Transverse colon (tissue), 4 donors: Measurements from ENCODE around the gene CNTF. TPM values are rescaled to one million over a fixed set of nuclear protein-coding genes. Genes with fewer than 3 reads are reported as not detected.

Experiments used
- DNase-seq: peaks from one replicate; pipeline ENCODE4 v3.0.0-alpha.2; 2019
- H3K27ac ChIP-seq, 4 donors: fragments of 200-600 bp; sonication (generic); 2 replicates each; pipeline ENCODE4 v1.5.1; 2016 to 2018; ENCODE audit warnings: inconsistent platforms in 4 of 4
- H3K27me3 ChIP-seq: fragments of 200-600 bp; sonication (generic); 2 replicates; pipeline ENCODE4 v1.5.1; 2017; ENCODE audit warnings: inconsistent platforms
- H3K36me3 ChIP-seq, 4 donors: fragments of 200-600 bp; sonication (generic); 2 replicates each; pipeline ENCODE4 v1.5.1; 2017 to 2019; ENCODE audit warnings: inconsistent platforms in 4 of 4
- H3K4me1 ChIP-seq, 4 donors: fragments of 200-600 bp; sonication (generic); 2 replicates each; pipeline ENCODE4 v1.5.1; 2017 to 2020; ENCODE audit warnings: inconsistent platforms in 4 of 4
- H3K4me3 ChIP-seq, 4 donors: fragments of 200-600 bp; sonication (generic); 1 replicate in 1 of 4; 2 replicates in 3 of 4; pipeline versions ENCODE4 v1.5.1 to v1.6.1; 2017 to 2019; ENCODE audit warnings: inconsistent platforms in 4 of 4
- H3K9me3 ChIP-seq, 2 donors: fragments of 200-600 bp; sonication (generic); 2 replicates each; pipeline ENCODE4 v1.5.1; 2017 to 2019; ENCODE audit warnings: inconsistent platforms in 2 of 2
- EP300 ChIP-seq: sonication (generic); formaldehyde crosslinking; IDR thresholded peaks from one replicate; pipeline ENCODE4 v1.6.1; 2017; ENCODE audit warnings: antibody characterized with exemption, low read depth
- POLR2A ChIP-seq: fragments of 450-650 bp; IDR thresholded peaks from one replicate; pipeline ENCODE4 v1.6.1; 2016; ENCODE audit warnings: antibody characterized with exemption, mild to moderate bottlenecking, moderate library complexity
- POLR2AphosphoS5 ChIP-seq, 3 donors: sonication (generic); formaldehyde crosslinking; IDR thresholded peaks; one replicate each; pipeline ENCODE4 v1.6.1; 2016; ENCODE audit warnings: antibody characterized with exemption in 3 of 3
- WGBS, 2 donors: methylation state at CpG; one replicate each; pipeline ENCODE4 v1.1.5; 2018; ENCODE audit warnings: low coverage in 1 of 2; 5-methylcytosine and 5-hydroxymethylcytosine counted together
- in situ Hi-C, 4 donors: fragments of 200-750 bp; cut with MboI; loops; one replicate each; pipeline versions ENCODE4 v1.15.0 to v1.15.1; 2017; ENCODE audit warnings: low sequenced_read_pairs in 3 of 4, low pct_ligation_motif_present in 1 of 4, low pct_unique_long_range_greater_than_20kb in 1 of 4
- intact Hi-C: fragments of 100-400 bp; cut with DNase I; formaldehyde crosslinking; loops from one replicate; pipeline ENCODE4 v1.15.1; 2023; ENCODE audit warnings: low total_unique reads
- total RNA-seq, 4 donors: library from RNA; depleted of rRNA; stranded (reverse); fragments of >200 nt; gene quantifications; one replicate each; pipeline ENCODE4 v1.1.0, GENCODE V29; 2016
- TF ChIP-seq, protein P1 (sequence below), 5 experiments: fragments of 200-600 bp in 3 of 5; fragments of 450-650 bp in 2 of 5; sonication (generic) in 3 of 5; IDR thresholded peaks; 1 replicate in 2 of 5; 2 replicates in 3 of 5; pipeline ENCODE4 v1.5.1; 2016 to 2017; ENCODE audit warnings: antibody characterized with exemption in 5 of 5, inconsistent platforms in 3 of 5, mild to moderate bottlenecking in 2 of 5, moderate library complexity in 1 of 5

Gene CNTF
- total RNA-seq, 4 donors from 2014 or later: 1.1 to 2.1 (median 1.5) TPM; not detected in 1

DNA sequence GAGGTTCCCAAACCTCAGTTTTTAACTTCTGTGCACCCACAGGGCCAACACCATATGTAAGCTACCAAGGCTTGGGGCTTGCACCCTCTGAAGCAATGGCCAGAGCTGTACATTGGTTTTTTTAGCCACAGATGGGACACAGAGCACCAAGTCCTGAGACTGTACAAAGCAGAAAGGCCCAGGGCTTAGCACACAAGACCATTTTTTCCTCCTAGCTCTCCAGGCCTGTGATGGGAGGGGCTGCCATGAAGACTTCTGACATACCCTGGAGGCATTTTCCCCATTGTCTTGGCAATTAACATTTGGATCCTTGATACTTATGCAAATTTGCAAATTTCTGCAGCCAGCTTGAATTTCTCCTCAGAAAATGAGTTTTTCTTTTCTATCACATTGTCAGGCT, 23.4 kb downstream of the CNTF start:
- Histone ChIP-seq H3K27me3 (no peaks in the 10 kb centered on the region), H3K36me3 (no peaks in the 10 kb centered on the region), H3K4me3 (no peak overlapping the region), H3K4me1 (peaks cover 0 to 22% (median 10%) of the 10 kb centered on the region in 4 donors), H3K27ac (no peak overlapping the region), H3K9me3 (peaks cover 0 to 4% of the 10 kb centered on the region in 2 donors)
- intact Hi-C loops (no loop called here), in situ Hi-C loops (no loop called here)
- TF ChIP-seq POLR2AphosphoS5 (IDR thresholded peaks at IDR 0.05) (no peak), EP300 (no peak), POLR2A (no peak)
- TF ChIP-seq, protein P1, sequence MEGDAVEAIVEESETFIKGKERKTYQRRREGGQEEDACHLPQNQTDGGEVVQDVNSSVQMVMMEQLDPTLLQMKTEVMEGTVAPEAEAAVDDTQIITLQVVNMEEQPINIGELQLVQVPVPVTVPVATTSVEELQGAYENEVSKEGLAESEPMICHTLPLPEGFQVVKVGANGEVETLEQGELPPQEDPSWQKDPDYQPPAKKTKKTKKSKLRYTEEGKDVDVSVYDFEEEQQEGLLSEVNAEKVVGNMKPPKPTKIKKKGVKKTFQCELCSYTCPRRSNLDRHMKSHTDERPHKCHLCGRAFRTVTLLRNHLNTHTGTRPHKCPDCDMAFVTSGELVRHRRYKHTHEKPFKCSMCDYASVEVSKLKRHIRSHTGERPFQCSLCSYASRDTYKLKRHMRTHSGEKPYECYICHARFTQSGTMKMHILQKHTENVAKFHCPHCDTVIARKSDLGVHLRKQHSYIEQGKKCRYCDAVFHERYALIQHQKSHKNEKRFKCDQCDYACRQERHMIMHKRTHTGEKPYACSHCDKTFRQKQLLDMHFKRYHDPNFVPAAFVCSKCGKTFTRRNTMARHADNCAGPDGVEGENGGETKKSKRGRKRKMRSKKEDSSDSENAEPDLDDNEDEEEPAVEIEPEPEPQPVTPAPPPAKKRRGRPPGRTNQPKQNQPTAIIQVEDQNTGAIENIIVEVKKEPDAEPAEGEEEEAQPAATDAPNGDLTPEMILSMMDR (IDR thresholded peaks at IDR 0.05): no peak
- DNase-seq: no peak

DNA sequence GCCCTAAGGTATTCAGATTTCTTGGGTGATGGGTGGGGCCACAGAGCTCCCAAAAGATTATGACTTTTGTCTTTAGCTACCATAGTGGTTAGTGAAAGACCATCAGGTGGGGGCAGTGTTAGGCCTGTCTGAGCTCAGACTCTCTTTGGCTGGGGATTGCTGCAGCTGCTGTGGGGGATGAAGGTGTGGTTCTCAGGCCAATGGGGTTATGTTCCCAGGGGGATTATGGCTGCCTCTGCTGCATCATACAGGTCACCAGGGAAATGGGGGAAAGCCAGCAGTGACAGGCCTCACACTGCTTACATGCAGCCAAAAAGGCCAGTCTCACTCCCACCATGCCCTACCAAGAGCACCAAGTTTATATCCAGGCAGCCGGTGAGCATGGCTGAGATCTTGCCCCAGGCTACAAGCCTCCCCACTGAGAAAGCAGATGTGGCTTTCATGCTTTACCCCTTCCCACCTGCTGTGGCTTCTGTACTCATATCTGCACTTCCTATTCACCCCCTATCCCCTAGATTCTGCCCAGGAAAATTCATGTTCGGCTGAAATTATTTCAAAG, 24.8 kb downstream of the CNTF start:
- Histone ChIP-seq H3K4me3 (no peak overlapping the region), H3K4me1 (peaks cover 0 to 9% (median 3%) of the 10 kb centered on the region in 4 donors), H3K36me3 (no peaks in the 10 kb centered on the region), H3K27ac (no peak overlapping the region), H3K9me3 (peaks cover 0 to 4% of the 10 kb centered on the region in 2 donors), H3K27me3 (no peaks in the 10 kb centered on the region)
- WGBS, 2 donors: 67 to 81% methylated on average over 1 to 2 of the region's 2 CpGs
- in situ Hi-C loops: no loop called here
- no peak for DNase-seq
- intact Hi-C loops: no loop called here
- TF ChIP-seq, protein P1 (IDR thresholded peaks at IDR 0.05): no peak
- TF ChIP-seq POLR2A (no peak), POLR2AphosphoS5 (IDR thresholded peaks at IDR 0.05) (no peak), EP300 (no peak)

DNA sequence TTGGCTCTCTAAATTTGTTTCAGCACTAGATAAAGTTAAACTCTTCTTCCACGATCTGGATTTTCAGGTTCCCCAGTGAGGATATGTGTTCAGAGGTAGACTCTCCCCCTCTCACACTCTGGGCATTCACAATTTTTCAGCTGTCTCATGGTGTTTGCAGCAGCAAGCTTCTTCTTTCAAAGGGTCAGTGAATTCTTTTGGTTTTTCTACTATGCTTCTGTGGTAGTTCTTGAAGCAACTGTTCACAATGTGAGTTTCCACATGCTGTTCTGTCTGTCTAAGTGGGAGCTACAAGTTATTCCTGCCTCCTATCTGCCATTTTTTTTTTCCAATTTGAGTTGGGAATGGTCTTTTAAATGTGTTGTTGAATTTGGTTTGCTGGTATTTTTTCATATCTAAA, 25.4 kb downstream of the CNTF start:
- TF ChIP-seq EP300 (no peak), POLR2AphosphoS5 (IDR thresholded peaks at IDR 0.05) (no peak), POLR2A (no peak)
- TF ChIP-seq, protein P1 (IDR thresholded peaks at IDR 0.05): no peak
- no peaks in the 10 kb centered on the region for H3K36me3 ChIP-seq
- peaks cover 0 to 3% (median under 1%) of the 10 kb centered on the region in 4 donors for H3K4me1 ChIP-seq
- DNase-seq: no peak
- H3K27me3 ChIP-seq: no peaks in the 10 kb centered on the region
- in situ Hi-C loops: no loop called here
- peaks cover 0 to 4% of the 10 kb centered on the region in 2 donors for H3K9me3 ChIP-seq
- WGBS, 2 donors: 40 to 61% methylated on average over 1 of the region's 1 CpG
- intact Hi-C loops: no loop called here
- H3K27ac ChIP-seq: no peak overlapping the region
- no peak overlapping the region for H3K4me3 ChIP-seq

DNA sequence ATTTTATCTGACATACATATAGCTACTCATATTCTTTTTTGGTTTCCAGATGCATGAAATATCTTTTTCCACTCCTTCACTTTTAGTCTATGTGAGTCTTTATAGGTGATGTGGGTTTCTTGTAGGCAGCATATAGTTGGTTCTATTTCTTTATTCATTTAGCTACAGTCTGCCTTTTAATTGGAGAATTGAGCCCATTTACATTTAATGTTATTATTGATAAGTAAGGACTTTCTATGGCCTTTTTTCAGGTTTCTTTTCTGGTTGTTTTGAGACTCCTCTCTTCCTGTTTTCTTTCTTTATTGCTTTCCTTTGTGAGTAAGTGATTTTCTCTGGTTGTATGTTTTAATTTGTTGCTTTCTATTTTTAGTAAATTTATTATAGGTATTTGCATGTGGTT, 27.2 kb downstream of the CNTF start:
- no peaks in the 10 kb centered on the region for H3K27me3 ChIP-seq
- H3K27ac ChIP-seq: no peak overlapping the region
- intact Hi-C loops: no loop called here
- no peak overlapping the region for H3K4me3 ChIP-seq
- H3K9me3 ChIP-seq: peaks cover 0 to 4% of the 10 kb centered on the region in 2 donors
- no peak for DNase-seq
- in situ Hi-C loops: loop anchor here in 3 of 4 donors (25.0 kb wide), 2 partner anchors 263 to 413 kb away; no protein-coding TSS in a partner anchor
- H3K4me1 ChIP-seq: peaks cover 0 to 6% (median 4%) of the 10 kb centered on the region in 4 donors
- H3K36me3 ChIP-seq: no peaks in the 10 kb centered on the region
- TF ChIP-seq, protein P1 (IDR thresholded peaks at IDR 0.05): no peak
- TF ChIP-seq POLR2AphosphoS5 (IDR thresholded peaks at IDR 0.05): no peak
- TF ChIP-seq EP300: no peak
- TF ChIP-seq POLR2A: no peak
